Stomach (tissue), 19 donors: Measurements from ENCODE around the gene RAP1A. TPM values are rescaled to one million over a fixed set of nuclear protein-coding genes. Genes with fewer than 3 reads are reported as not detected.

Experiments used
- DNase-seq, 2 donors: peaks; one replicate each; pipeline versions ENCODE4 v3.0.0 to v3.0.0-alpha.2; 2013 to 2019
- H3K27ac ChIP-seq, 5 donors: fragments of 200-600 bp in 4 of 5; sonication (generic) in 4 of 5; one replicate each; pipeline ENCODE4 v1.5.1; 2013 to 2019; ENCODE audit warnings: mild to moderate bottlenecking in 1 of 5, moderate library complexity in 1 of 5
- H3K27me3 ChIP-seq, 3 donors: fragments of 200-600 bp; sonication (generic); one replicate each; pipeline ENCODE4 v1.5.1; 2017 to 2019; ENCODE audit warnings: mixed run types in 1 of 3
- H3K36me3 ChIP-seq, 4 donors: fragments of 200-600 bp; sonication (generic); 1 replicate in 3 of 4; 2 replicates in 1 of 4; pipeline ENCODE4 v1.5.1; 2016 to 2019
- H3K4me1 ChIP-seq, 4 donors: fragments of 200-600 bp; sonication (generic); one replicate each; pipeline ENCODE4 v1.5.1; 2016 to 2019
- H3K4me3 ChIP-seq, 4 donors: fragments of 200-600 bp; sonication (generic) in 3 of 4; one replicate each; pipeline ENCODE4 v1.5.1; 2016 to 2019; ENCODE audit warnings: mild to moderate bottlenecking in 1 of 4
- H3K9me3 ChIP-seq, 4 donors: fragments of 200-600 bp; sonication (generic); one replicate each; pipeline ENCODE4 v1.5.1; 2016 to 2019
- EP300 ChIP-seq: sonication (generic); formaldehyde crosslinking; IDR thresholded peaks from one replicate; pipeline ENCODE4 v1.6.1; 2017; ENCODE audit warnings: antibody characterized with exemption
- POLR2A ChIP-seq, 4 donors: fragments of 450-650 bp; IDR thresholded peaks; one replicate each; pipeline ENCODE4 v1.6.1; 2016; ENCODE audit warnings: antibody characterized with exemption in 4 of 4, control low read depth in 2 of 4, mild to moderate bottlenecking in 1 of 4, moderate library complexity in 1 of 4
- POLR2AphosphoS5 ChIP-seq, 3 donors: sonication (generic); formaldehyde crosslinking; IDR thresholded peaks; one replicate each; pipeline ENCODE4 v1.6.1; 2016; ENCODE audit warnings: antibody characterized with exemption in 3 of 3
- WGBS, 5 donors: extraction: QIAGEN DNeasy Blood & Tissue Kit in 3 of 5; methylation state at CpG; one replicate each; pipeline versions ENCODE4 v1.1.5 to v1.1.7; 2013 to 2018; 5-methylcytosine and 5-hydroxymethylcytosine counted together
- intact Hi-C: fragments of 100-400 bp; cut with DNase I; formaldehyde crosslinking; loops from one replicate; pipeline ENCODE4 v1.15.1; 2023; ENCODE audit warnings: low total_unique reads
- long read RNA-seq, 10 donors: transcript quantifications; one replicate each; lab custom pipeline, GENCODE V29; 2026
- polyA plus RNA-seq, 3 donors: library from polyadenylated mRNA; stranded (reverse); fragments of 200-250 nt; gene quantifications; one replicate each; pipeline ENCODE4 v1.2.3, GENCODE V29; 2013
- total RNA-seq, 5 donors: library from RNA; depleted of rRNA; stranded (reverse); fragments of >200 nt; gene quantifications; one replicate each; pipeline versions ENCODE4 v1.1.0 to v1.2.3, GENCODE V29; 2014 to 2016
- TF ChIP-seq, protein P1 (sequence below), 7 experiments: fragments of 450-650 bp in 4 of 7; fragments of 200-600 bp in 3 of 7; sonication (generic) in 3 of 7; IDR thresholded peaks; one replicate each; pipeline ENCODE4 v1.5.1; 2016 to 2019; ENCODE audit warnings: antibody characterized with exemption in 7 of 7, control low read depth in 2 of 7, mild to moderate bottlenecking in 1 of 7
- donor health status: healthy with polysubstance abuse.
- donor health status: Bipolar disorder and iron deficiency.
- donor health status: healthy.

RAP1A gene
- 100 to 1,000 TPM in 1 of 5 donors, 10 to 100 TPM in 4; 20.9 to 138 (median 65.5) TPM for total RNA-seq
- 100 to 1,000 TPM in 1 of 3 donors, 10 to 100 TPM in 2; 74.3 to 175 (median 96.4) TPM for polyA plus RNA-seq
- long read RNA-seq, donor 1, full-length matches to known transcripts, result 32 of 83 reads
- long read RNA-seq, donor 1, partial matches to known transcripts, result 51 of 83 reads
- long read RNA-seq, donor 1, other reads (novel, unspliced or antisense), result 0 of 83 reads
- long read RNA-seq, donor 2, full-length matches to known transcripts, result 33 of 61 reads
- long read RNA-seq, donor 2, partial matches to known transcripts, result 28 of 61 reads
- long read RNA-seq, donor 2, other reads (novel, unspliced or antisense), result 0 of 61 reads
- long read RNA-seq, donor 3, full-length matches to known transcripts, result 18 of 37 reads
- long read RNA-seq, donor 3, partial matches to known transcripts, result 19 of 37 reads
- long read RNA-seq, donor 3, other reads (novel, unspliced or antisense), result 0 of 37 reads
- long read RNA-seq, donor 4, full-length matches to known transcripts, result 6 of 6 reads
- long read RNA-seq, donor 4, partial matches to known transcripts, result 0 of 6 reads
- long read RNA-seq, donor 4, other reads (novel, unspliced or antisense), result 0 of 6 reads
- long read RNA-seq, donor 5, full-length matches to known transcripts, result 37 of 59 reads
- long read RNA-seq, donor 5, partial matches to known transcripts, result 22 of 59 reads
- long read RNA-seq, donor 5, other reads (novel, unspliced or antisense), result 0 of 59 reads
- long read RNA-seq, donor 6, result 0 reads
- long read RNA-seq, donor 7, full-length matches to known transcripts, result 61 of 110 reads
- long read RNA-seq, donor 7, partial matches to known transcripts, result 49 of 110 reads
- long read RNA-seq, donor 7, other reads (novel, unspliced or antisense), result 0 of 110 reads
- long read RNA-seq, donor 8, full-length matches to known transcripts, result 27 of 51 reads
- long read RNA-seq, donor 8, partial matches to known transcripts, result 24 of 51 reads
- long read RNA-seq, donor 8, other reads (novel, unspliced or antisense), result 0 of 51 reads
- long read RNA-seq, donor 9, full-length matches to known transcripts, result 34 of 51 reads
- long read RNA-seq, donor 9, partial matches to known transcripts, result 17 of 51 reads
- long read RNA-seq, donor 9, other reads (novel, unspliced or antisense), result 0 of 51 reads
- long read RNA-seq, donor 10, full-length matches to known transcripts, result 8 of 25 reads
- long read RNA-seq, donor 10, partial matches to known transcripts, result 17 of 25 reads
- long read RNA-seq, donor 10, other reads (novel, unspliced or antisense), result 0 of 25 reads

DNA sequence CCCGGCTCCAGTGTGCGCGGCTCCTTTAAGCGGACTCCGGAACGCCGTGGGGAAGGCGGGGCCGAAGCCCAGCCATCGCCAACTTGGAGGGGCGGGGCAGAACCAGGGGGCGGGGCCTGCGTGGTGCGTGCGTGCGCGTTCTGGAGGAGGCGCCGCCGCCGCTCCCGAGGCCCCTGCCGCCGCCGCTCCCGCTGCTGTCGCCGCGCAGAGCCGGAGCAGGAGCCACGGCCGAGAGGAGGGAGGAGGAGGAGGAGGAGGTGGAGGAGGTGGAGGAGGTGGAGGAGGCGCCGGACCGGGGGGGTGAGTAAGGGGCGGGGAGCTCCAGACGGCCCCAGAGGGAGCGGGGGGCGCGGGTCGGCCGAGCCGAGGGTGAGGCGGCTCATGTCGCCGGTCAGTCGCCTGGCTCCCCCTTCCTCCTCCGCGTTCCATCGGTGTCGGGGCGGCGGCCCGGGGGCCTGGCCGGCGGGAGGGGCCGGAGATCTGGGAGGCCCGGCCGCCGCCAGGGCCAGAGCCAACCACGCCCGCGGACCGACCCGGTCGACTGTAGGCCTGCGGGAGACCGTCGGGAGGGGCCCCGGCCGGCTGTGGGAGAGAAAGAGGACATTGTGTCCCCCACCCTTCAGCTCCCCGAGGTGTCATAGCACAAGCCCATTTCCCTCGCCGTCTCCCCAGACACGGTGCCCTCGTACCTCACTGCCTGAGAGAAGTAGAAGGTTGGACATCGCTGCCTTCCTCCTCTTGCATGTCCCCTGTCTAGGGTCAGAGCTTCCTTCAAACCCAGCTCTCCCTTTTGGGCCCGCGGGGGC is at the start of gene RAP1A:
Gene RAP1A (plus strand): TSS at position 155 of the 806 bp plus-strand sequence. CDS start 71,572 bp downstream, outside the sequence.
- Histone ChIP-seq H3K9me3 (no peaks in the 10 kb centered on the region), H3K4me1 (peaks cover 25 to 66% (median 43%) of the 10 kb centered on the region in 4 donors), H3K4me3 (peak within 1 kb of the TSS; percentile 75 to 87 (median 80)), H3K36me3 (no peaks in the 10 kb centered on the region), H3K27ac (peak within 1 kb of the TSS; percentile 96 to 100 (median 98)), H3K27me3 (no peaks in the 10 kb centered on the region)
- TF ChIP-seq, protein P1, sequence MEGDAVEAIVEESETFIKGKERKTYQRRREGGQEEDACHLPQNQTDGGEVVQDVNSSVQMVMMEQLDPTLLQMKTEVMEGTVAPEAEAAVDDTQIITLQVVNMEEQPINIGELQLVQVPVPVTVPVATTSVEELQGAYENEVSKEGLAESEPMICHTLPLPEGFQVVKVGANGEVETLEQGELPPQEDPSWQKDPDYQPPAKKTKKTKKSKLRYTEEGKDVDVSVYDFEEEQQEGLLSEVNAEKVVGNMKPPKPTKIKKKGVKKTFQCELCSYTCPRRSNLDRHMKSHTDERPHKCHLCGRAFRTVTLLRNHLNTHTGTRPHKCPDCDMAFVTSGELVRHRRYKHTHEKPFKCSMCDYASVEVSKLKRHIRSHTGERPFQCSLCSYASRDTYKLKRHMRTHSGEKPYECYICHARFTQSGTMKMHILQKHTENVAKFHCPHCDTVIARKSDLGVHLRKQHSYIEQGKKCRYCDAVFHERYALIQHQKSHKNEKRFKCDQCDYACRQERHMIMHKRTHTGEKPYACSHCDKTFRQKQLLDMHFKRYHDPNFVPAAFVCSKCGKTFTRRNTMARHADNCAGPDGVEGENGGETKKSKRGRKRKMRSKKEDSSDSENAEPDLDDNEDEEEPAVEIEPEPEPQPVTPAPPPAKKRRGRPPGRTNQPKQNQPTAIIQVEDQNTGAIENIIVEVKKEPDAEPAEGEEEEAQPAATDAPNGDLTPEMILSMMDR (IDR thresholded peaks at IDR 0.05), result no peak
- TF ChIP-seq POLR2A (IDR thresholded peaks at IDR 0.05), result peak in 1 of 4 donors; percentile 44
- TF ChIP-seq POLR2AphosphoS5 (IDR thresholded peaks at IDR 0.05), result peak; percentile 62 to 94 (median 89)
- no peak for TF ChIP-seq EP300
- intact Hi-C loops, result no loop called here
- peak; percentile 97 to 98 for DNase-seq
- WGBS, 5 donors, result 0 to 2% (median 1%) methylated on average over 47 to 73 of the region's 79 CpGs

DNA sequence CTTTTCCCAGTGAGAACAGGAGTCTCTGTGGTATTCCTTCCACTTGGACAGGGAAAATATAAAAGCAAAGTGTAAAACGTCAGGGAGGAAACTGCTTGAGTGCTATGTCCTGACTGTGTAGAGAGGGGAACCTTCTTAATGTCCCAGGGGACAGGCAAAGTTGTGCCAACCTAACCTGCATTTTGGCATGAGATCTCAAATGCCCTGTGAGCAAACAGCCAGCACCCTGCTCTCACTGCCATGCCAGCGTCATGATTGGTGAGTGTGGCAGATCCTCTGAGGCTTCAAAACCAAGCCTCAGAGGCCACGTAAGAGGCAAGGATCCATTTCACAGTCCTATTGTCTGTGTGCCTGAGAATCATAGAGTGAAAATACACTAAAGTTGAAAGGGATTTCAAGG is 49.7 kb upstream of the RAP1A start:
- Histone ChIP-seq H3K4me1 (peaks cover 0 to 28% (median 14%) of the 10 kb centered on the region in 4 donors), H3K27ac (no peak overlapping the region), H3K27me3 (no peaks in the 10 kb centered on the region), H3K4me3 (no peak overlapping the region), H3K36me3 (no peaks in the 10 kb centered on the region), H3K9me3 (no peaks in the 10 kb centered on the region)
- intact Hi-C loops, result no loop called here
- DNase-seq, result peak in 1 of 2 donors; percentile 39
- 26 to 65% (median 32%) methylated on average over 3 of the region's 3 CpGs for WGBS, 5 donors
- TF ChIP-seq, protein P1 (IDR thresholded peaks at IDR 0.05), result no peak
- no peak for TF ChIP-seq POLR2A (IDR thresholded peaks at IDR 0.05)
- no peak for TF ChIP-seq EP300
- no peak for TF ChIP-seq POLR2AphosphoS5 (IDR thresholded peaks at IDR 0.05)

DNA sequence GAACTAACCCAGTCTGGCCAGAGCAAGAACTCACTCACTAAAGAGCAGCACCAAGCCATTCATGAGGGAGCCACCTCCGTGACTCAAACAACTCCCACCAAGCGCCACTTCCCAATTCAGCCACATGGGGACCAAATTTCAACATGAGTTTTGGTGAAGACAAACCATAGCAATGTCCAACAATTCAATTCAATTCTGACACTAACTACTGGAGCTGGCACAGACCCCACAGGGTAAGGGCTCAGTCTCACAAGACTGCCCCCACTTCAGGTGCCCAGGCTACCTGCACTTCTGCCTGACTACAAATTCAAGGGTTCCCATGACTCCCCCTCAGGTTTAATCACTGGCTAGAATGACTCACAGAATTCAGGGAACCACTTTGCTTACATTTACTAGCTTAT is 48.8 kb upstream of the RAP1A start:
- Histone ChIP-seq H3K27me3 (no peaks in the 10 kb centered on the region), H3K4me1 (peaks cover 0 to 32% (median 17%) of the 10 kb centered on the region in 4 donors), H3K27ac (no peak overlapping the region), H3K4me3 (no peak overlapping the region), H3K9me3 (no peaks in the 10 kb centered on the region), H3K36me3 (no peaks in the 10 kb centered on the region)
- TF ChIP-seq POLR2A (IDR thresholded peaks at IDR 0.05) (no peak), POLR2AphosphoS5 (IDR thresholded peaks at IDR 0.05) (no peak)
- TF ChIP-seq, protein P1 (IDR thresholded peaks at IDR 0.05), result peak in 2 of 7 experiments; percentile 20 to 21
- intact Hi-C loops, result no loop called here
- WGBS, 5 donors, result 79 to 97% (median 93%) methylated on average over 2 of the region's 2 CpGs
- DNase-seq, result peak in 1 of 2 donors; percentile 30
